NT2/D1 (cell line): Measurements from ENCODE around the gene CDK6.

Source experiments
- SUZ12 ChIP-seq: IDR thresholded peaks from 2 replicates; pipeline ENCODE4 v1.6.1; 2011; ENCODE audit not compliant: insufficient read length, insufficient read depth; ENCODE audit errors: extremely low read depth
- YY1 ChIP-seq: IDR thresholded peaks from 2 replicates; pipeline ENCODE4 v1.6.1; 2011; ENCODE audit not compliant: insufficient read length, insufficient read depth
- ZNF274 ChIP-seq: IDR thresholded peaks from 2 replicates; pipeline ENCODE4 v1.6.1; 2011; ENCODE audit warnings: mild to moderate bottlenecking, low read depth, low read length

- TF ChIP-seq ZNF274: no peak
- no peak for TF ChIP-seq SUZ12
- TF ChIP-seq YY1: no peak
These were observed 126.5 kb downstream of the CDK6 start for GRCh38 chr7:92709912-92710311.
